HG03575 (cell line): ENCODE data around the gene PCSK9.

Source experiments
- ATAC-seq: cut with Tn5 transposase; IDR thresholded peaks from one replicate; pipeline ENCODE4 v1.9.1; 2021; ENCODE audit not compliant: unreplicated experiment, insufficient number of reproducible peaks, low FRiP score; ENCODE audit errors: extremely low read depth

Gene PCSK9

GRCh38 chr1:55040083-55040932 is 960 bp downstream of the PCSK9 start:
- no peak for ATAC-seq

GRCh38 chr1:55040933-55041494 is 1.7 kb downstream of the PCSK9 start:
- ATAC-seq, result no peak

GRCh38 chr1:55041613-55042012 is 2.3 kb downstream of the PCSK9 start:
- no peak for ATAC-seq

- ATAC-seq, result no peak
Measured at GRCh38 chr1:55043011-55043410, 3.7 kb downstream of the PCSK9 start.

GRCh38 chr1:55043726-55044125 is 4.4 kb downstream of the PCSK9 start:
- ATAC-seq, result no peak

- no peak for ATAC-seq
Measured at GRCh38 chr1:55044617-55045397, 5.5 kb downstream of the PCSK9 start.

GRCh38 chr1:55045430-55045829 is 6.1 kb downstream of the PCSK9 start:
- no peak for ATAC-seq

GRCh38 chr1:55046871-55047270 is 7.5 kb downstream of the PCSK9 start:
- ATAC-seq, result no peak

- ATAC-seq, result no peak
Measured at GRCh38 chr1:55047611-55048010, 8.3 kb downstream of the PCSK9 start.

- ATAC-seq, result no peak
Measured at GRCh38 chr1:55048453-55049270, 9.3 kb downstream of the PCSK9 start.

DNA sequence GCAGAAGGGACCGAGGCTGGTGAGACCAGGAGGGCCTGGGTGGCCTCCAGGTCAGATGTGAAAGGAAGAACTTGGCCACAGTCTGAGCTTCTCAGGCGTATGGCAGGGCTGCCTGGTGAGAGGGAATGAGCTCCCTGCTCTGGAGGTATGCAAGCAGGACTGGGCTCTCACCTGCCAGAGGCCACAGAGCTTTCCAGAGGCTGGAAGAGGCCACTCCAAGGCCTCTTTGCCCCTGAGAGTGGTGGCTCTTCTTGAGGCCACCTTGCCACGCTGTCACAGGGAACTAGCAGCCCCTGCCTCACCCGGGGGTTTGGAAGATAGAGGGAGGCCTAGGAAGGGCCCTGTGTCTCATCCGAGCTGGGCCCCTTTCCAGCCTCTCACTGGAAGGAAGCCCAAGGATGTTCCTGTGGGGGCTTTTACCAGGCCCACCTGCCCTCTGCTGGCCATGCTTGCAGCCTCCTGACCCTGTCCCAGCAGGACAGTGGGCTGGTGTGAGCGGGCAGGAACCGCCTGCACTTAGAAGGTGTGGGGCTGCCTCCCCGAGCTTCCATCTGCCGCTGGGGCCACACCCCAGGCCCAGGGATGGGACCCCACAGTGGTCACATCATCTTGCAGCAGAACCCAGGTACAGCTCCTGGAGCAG is 10.0 kb downstream of the PCSK9 start:
- ATAC-seq, result no peak

DNA sequence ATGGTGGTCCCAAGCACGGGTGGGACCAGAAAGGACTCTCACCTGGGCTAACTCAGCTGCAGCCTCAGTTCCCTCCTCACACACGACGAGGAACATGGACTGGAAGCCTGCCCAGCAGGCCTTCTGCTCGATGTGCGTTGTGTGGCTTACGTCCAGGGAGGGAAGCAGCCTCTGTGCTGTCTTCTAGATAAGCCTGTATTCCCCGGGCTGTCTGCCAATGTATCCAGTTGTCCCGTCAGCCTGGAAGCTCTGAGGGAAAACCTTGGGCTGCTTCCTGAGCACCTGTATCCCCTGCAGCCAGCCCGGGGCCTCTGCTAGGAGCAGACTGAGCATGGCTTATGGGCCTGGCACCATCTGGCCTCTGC is 10.5 kb downstream of the PCSK9 start:
- no peak for ATAC-seq

DNA sequence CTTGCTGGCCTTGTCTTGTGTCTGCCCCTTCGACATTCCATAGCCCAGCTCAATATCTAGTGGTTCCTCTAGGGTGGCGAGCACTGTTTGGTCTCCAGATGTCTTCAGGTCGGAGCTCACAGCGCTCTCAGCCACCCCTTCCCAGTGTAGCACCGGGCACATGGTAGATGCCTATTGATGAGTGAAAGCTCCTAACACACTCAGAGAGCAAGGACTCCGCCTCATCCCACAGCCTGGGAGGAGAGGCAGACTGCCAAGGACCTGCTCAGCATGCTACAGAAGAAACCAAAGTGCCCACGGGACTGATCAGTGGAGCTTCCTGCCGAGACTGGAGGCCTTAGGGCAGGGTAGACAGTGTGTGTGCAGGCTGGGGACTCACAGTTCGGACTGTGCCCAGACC is 10.9 kb downstream of the PCSK9 start:
- no peak for ATAC-seq

- no peak for ATAC-seq
Measured at GRCh38 chr1:55051169-55051568, 11.8 kb downstream of the PCSK9 start.

DNA sequence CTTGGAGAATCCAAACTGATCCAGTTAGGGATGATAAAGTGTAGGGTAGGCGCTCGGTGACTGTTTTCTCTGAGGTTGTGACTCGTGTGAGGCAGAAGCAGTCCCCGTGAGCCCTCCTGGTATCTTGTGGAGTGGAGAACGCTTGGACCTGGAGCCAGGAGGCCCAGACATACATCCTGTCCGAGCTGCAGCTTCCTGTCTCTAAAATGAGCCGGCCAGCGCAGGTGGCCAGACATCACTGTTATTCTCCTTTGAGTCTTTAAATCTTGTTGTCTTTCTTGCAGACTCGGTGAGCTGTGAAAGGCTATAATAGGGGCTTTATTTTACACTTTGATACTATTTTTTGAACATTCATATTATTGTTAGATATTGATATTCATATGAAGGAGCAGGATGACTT is 12.3 kb downstream of the PCSK9 start:
- ATAC-seq, result no peak

- ATAC-seq, result no peak
Measured at GRCh38 chr1:55052221-55053142, 13.1 kb downstream of the PCSK9 start.

DNA sequence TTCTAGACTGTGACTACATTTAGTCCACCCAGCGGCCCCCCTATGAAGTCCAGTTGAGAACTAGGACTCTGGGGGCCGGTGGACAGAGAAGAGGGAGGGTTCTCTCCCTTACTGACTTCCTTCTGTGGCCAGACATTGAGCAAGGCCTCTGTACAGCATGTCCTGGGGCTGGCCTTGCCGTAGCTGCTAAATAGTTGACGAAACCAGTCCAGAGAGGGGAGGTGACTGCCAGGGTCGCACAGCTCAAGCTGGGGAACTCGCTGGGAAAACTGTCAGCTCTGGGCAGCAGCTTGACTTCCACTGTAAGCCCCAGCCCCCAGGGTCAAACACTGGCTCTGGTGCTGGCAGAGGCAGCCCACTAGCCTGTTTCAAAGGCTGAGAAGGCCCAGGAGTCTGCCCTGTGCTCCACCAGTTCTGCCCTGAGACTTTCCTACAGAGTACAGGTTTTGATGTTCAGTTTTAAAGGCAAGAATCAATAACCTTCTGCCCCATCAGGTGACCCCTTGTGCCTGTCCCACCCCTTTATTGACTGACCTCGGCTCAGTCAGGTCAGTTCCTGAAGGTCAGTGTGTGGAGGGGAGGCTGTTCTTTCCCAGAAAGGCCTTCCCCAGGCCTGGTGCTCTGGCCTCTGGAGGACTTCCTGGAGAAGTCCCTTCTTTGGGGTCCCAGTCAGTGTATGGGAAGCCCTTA is 14.1 kb downstream of the PCSK9 start:
- ATAC-seq, result no peak
